Measurements from ENCODE around the gene USB1.

USB1 gene

DNA sequence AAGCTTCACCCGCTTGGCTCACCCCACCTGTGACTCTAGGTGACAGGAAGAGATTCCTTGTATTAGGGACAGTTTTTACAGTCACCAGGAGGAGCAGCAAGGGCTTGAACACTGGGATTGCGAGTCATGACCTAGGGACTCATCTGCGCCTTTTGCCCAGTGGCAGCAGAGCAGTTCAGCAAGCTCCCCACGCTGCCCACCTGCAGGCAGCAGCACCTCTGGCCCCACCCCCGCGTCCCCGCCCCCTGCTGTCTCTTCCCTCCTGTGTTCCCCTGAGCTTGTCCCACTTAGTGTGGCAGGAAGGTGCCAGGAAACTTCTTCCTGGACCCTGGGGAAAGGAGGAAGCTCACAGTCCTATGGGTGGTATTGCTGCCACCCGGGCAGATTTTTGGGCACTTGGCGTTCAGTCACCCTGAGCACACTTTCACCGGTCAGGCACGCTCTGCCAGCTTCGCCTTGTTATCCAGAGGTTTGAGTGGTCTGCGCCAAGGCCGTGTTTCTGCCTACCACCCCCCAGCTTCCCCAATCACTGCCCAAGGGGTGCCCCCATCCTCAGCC is 33.0 kb downstream of the USB1 start:
- no peak for DNase-seq (ENCODE audit: low read depth in 2 of 2)

DNA sequence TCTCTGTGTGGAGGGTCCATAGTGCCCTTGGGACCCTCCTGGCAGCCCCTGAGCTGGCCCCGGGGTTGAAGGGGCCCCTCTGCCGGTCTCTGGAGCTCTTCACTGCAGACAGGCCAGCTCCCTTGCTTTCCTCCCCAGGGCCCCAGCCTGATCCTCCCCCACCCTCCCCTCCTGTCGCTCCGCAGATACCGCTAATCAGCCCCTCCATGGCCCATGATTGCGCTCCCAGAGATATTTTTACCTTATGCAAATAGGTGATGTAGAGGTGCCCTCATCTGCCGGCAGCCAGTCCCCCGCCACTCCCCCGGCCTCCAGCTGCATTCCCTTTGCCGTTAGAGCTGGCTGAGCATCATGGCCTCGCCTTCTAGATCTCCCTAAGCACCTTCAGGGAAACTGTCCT is 33.6 kb downstream of the USB1 start:
- no peak for DNase-seq (ENCODE audit: low read depth in 2 of 2)

DNA sequence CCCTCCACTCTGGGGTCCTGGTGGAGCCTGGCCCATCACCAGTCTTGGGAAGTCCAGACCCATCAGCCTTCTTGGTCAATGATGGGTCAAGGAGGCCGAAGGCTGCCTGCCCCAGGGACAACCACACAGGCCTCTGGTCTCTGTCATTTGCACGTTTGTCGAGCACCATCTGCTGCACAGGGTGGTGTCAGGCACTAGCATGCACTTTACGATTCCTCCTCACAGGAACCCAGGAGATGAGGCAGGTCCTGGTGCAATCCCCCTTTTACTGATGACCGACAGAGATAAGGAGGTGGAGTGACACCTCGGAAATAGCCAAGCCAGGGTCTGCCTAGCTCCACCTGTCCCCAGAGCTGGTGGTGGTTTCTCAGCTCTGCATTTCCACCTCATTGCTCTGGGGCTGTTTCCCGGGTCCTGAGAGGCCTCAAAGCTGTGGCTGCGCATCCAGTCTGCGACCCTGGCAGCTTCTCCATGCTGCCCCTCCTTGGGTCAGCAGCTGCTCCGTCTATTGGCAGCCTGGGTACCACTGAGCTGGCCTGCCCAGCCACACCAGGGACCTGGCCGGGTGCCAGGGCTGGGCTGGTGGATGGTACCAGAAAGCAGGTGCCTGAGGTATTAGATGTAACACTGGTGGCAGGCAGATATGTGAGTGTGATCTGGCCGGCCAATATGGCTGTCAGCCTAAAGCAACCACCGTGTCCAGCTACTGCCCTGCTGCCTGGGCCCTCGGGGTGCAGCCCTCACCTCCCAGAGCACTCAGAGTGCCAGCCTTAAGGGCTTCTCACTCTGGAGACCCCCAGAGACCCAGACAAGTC is 34.4 kb downstream of the USB1 start:
- no peak for DNase-seq (ENCODE audit: low read depth in 2 of 2)

DNA sequence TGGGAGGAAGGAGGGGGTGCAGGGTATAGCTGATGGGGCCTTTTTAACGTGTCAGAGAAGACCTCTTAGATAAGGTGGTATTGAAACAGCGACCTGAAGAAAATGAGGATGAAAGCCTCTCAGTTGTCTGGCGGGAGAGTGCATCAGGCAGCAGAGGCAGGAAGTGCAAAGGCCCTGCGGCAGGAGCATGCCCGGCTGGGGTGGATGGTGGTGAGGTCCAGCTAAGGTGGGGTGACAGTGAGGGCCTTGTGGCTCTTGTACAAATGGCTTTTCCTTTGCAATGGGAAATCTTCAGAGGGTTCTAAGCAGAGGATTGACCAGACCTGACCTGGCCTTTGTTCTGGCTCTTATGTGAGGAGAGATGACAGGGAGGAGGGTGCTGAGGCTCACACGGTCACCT is 35.7 kb downstream of the USB1 start:
- no peak for DNase-seq (ENCODE audit: low read depth in 2 of 2)

DNA sequence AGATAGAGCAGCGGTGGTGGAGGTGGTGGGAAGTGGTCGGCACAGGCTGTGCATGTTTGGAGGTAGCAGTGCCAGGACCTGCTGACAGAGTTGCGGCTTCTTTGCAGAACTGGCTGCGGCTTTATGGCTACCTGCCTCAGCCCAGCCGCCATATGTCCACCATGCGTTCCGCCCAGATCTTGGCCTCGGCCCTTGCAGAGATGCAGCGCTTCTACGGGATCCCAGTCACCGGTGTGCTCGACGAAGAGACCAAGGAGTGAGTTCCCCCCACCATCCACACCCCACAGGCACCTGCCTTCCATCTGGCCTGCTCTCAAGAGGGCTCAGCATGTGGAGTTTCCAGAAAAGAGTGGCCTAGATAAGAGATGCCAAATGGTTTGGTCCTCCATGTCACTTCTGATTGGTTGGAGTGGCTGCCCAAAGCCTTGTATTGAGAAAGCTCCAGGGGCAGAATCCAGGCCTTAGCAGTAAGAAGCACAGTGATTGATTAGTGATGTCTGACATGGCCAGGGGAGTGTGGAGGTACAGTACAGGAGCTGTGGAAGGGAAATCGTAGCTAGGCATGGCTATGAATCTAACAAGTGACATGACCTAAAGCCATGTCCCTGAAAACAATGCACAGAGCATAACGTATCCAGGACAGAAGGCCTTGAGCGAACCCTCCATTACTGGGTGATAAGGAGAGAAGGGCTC is 36.3 kb downstream of the USB1 start:
- no peak for DNase-seq (ENCODE audit: low read depth in 2 of 2)

DNA sequence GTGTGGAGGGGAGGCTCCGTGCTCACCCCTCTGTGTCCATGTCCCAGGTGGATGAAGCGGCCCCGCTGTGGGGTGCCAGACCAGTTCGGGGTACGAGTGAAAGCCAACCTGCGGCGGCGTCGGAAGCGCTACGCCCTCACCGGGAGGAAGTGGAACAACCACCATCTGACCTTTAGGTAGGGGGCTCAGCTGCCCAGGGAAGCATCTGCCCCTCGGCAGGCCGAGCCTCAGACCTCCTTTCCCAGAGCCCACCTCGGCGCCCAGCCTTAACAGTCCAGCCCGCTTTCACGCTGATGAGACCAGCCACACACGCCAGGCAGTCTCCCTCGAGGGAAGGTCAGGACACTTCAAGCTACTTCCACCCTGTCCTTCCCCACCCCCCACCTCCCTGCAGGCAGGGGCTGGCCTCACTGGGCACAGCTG is 37.0 kb downstream of the USB1 start:
- no peak for DNase-seq (ENCODE audit: low read depth in 2 of 2)

DNA sequence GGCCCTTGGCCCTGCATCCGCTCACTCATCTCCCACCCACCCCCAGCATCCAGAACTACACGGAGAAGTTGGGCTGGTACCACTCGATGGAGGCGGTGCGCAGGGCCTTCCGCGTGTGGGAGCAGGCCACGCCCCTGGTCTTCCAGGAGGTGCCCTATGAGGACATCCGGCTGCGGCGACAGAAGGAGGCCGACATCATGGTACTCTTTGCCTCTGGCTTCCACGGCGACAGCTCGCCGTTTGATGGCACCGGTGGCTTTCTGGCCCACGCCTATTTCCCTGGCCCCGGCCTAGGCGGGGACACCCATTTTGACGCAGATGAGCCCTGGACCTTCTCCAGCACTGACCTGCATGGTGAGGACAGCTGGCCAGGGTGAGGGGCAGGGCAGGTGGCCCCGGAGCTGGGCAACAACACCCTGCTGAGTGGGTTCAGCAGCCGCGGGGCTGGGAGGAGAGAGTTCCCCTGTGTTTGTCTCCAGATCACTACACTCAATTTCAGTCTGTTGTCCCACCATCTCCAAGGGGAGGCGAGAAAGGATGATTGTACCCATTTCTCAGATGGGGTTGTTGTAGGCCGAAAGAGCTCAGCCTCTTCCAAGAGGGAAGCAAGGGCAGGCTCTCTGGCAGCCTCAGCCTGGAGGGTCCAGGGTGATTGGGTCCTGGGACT is 38.8 kb downstream of the USB1 start:
- no peak for DNase-seq (ENCODE audit: low read depth in 2 of 2)

DNA sequence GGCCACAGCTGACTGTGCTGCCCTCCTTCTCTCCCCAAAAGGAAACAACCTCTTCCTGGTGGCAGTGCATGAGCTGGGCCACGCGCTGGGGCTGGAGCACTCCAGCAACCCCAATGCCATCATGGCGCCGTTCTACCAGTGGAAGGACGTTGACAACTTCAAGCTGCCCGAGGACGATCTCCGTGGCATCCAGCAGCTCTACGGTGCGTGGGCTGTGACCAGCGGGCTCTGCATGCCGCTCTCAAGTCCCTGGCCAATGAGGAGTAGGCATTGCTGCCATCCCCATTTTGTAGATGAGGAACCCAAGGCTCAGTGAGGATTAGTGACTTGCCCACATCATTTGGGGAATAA is 39.3 kb downstream of the USB1 start:
- no peak for DNase-seq (ENCODE audit: low read depth in 2 of 2)

DNA sequence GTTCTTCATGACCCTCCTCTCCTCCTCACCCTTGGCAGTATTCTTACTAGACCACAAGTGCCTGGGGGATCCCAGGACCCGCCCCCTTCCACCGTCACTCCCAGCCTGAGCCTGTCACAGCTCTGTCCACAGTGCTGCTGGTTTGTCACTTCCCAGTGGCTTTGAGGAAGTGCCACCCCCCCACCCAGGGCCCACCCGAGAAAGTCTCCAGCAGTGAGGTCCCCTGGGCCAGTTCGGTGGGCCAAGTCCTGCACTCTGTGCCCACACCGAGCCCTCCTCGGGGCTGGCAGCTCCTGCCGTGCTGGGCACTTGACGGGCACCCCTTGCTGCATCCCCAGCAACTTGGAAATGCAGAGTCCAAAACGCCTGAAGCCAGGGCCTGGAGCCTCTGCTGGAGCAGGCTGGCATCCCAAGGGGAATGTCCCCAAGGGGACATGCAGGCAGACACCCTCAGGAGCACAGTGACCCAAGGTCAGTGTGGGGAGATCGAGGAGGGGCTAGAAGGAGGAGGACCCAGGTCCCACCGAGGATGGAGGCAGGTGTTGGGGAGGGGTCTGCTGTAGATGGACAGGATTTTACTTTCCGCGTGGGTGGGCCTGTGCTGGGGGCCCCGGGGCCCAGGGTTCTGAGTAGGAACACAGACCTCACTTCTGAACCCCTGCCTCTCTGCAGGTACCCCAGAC is 39.9 kb downstream of the USB1 start:
- DNase-seq (ENCODE audit: low read depth in 2 of 2): no peak

DNA sequence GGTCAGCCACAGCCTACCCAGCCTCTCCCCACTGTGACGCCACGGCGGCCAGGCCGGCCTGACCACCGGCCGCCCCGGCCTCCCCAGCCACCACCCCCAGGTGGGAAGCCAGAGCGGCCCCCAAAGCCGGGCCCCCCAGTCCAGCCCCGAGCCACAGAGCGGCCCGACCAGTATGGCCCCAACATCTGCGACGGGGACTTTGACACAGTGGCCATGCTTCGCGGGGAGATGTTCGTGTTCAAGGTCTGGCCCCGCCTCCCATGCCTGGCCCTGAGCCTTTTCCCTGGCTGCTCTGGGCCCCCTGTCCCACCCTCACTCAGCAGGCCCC is 40.4 kb downstream of the USB1 start:
- no peak for DNase-seq (ENCODE audit: low read depth in 2 of 2)

DNA sequence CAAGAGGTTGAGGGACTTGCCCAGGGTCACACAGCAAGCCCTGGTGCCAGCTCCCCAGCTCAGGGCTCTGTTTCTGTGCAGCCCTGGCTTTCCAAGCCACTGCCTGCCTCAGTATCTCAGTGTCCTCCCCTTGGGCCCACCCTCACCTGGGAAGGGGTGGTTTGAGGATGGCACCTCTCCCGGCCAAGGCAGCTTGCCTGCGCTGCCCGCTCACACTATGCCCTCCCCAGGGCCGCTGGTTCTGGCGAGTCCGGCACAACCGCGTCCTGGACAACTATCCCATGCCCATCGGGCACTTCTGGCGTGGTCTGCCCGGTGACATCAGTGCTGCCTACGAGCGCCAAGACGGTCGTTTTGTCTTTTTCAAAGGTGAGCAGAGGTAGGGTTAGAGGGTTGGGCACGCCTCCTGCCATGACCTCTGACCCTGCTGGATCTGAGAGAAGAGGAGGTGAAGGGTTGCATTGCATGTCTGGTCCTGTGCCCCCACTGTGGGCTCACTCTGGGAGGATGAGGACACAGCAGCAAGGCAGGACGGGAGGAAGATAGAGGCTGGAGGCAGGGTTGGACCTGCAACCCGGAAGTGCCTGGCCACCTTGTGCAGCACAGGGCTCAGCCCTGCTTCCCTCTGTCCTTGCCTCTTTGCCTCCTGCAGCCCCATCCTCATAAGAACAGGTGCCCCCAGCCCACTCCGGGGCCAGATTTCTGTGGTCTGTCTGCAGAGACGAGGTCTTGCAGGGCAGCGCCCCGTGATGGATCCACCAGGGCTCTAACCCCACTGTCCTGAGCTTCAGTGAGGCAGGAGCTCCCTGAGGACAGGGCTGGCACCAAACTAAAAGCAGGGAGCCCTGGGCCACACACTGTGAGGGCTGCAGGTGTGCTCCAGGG is 41.0 kb downstream of the USB1 start:
- no peak for DNase-seq (ENCODE audit: low read depth in 2 of 2)

DNA sequence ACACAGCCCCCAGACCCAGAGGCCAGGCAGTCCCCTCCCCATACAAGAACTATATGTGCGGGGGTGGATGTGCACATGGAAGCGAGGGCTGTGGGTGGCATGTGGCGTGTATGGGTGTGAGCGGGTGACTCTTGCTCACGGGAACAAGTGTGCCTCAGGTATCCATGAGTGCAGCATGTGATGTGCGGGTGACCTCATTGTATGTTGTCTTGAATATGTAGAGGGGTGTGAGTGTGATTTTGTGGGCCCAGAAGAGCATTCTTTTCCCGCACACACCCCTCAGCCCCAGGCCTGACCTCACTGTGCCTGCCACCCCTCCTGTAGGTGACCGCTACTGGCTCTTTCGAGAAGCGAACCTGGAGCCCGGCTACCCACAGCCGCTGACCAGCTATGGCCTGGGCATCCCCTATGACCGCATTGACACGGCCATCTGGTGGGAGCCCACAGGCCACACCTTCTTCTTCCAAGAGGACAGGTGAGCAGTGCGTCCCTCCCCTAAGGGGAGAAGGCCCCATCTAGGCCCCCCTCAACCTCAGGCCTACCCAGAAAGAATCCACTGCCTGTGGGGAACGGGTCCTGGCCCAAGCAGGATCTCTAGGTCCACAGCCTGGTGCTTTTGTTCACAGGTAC is 41.8 kb downstream of the USB1 start:
- no peak for DNase-seq (ENCODE audit: low read depth in 2 of 2)

DNA sequence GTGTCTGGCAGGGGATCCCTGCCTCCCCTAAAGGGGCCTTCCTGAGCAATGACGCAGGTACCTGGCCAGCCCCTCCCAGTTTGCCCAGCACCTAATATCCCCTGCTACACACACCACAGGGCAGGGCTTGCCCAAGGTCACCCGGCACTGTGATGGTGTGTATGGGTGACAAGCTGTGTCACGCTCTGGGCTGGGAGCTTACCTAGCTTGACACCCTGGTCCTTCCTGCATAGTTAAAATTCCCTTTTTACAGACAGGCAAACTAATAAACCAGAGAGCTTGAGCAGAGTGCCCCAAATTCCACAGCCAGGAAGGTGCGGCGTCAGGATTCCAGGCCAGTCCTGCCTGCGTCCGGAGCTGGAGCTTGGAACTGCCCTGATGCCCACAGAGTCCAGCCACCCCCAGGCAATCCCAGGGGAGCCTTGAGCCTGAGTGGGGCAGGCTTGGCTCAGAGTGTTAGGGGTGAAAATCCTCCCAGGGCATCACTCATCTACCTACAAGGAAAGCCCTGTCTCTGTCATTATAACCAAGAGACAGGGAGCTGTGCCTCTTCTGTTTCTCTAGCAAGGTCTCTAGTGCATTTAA is 42.5 kb downstream of the USB1 start:
- DNase-seq (ENCODE audit: low read depth in 2 of 2): no peak

DNA sequence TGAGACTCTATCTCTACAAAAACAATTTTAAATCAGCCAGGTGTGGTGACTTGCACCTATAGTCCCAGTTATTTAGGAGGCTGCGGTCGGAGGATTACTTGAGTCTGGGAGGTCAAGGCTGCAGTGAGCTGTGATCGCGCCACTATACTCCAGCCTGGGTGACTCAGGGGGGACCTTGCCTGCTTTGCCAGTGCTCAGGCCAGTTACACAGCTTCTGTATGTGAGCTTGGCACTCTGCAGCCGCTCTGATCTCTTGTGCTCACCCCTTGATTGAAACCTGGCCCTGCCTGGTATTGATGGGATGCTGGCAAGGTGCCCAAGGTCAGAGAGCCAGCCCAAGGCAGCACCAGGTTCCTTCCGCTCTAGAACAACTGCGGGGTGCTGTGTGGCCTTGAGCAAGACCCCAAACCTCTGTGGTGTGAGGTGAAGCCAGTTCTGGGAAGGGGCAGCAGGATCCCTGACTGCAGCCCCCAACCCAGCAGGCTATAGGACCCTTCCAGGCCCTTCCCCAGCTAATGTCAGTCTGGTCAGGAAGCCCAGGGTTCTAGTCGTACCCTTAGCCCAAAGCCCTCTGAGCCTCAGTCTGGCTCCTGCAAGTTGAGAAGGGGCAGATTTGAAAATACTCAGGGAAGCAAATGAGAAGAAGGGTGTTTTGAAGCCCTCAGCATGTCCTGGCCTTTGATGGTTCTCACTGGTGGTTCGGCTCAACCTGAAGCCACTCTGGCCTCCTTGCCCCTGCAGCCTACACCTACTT is 43.2 kb downstream of the USB1 start:
- no peak for DNase-seq (ENCODE audit: low read depth in 2 of 2)

DNA sequence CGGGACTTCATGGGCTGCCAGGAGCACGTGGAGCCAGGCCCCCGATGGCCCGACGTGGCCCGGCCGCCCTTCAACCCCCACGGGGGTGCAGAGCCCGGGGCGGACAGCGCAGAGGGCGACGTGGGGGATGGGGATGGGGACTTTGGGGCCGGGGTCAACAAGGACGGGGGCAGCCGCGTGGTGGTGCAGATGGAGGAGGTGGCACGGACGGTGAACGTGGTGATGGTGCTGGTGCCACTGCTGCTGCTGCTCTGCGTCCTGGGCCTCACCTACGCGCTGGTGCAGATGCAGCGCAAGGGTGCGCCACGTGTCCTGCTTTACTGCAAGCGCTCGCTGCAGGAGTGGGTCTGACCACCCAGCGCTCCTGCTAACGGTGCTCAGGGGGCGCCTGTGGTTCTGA is 43.9 kb downstream of the USB1 start:
- DNase-seq (ENCODE audit: low read depth in 2 of 2): no peak

DNA sequence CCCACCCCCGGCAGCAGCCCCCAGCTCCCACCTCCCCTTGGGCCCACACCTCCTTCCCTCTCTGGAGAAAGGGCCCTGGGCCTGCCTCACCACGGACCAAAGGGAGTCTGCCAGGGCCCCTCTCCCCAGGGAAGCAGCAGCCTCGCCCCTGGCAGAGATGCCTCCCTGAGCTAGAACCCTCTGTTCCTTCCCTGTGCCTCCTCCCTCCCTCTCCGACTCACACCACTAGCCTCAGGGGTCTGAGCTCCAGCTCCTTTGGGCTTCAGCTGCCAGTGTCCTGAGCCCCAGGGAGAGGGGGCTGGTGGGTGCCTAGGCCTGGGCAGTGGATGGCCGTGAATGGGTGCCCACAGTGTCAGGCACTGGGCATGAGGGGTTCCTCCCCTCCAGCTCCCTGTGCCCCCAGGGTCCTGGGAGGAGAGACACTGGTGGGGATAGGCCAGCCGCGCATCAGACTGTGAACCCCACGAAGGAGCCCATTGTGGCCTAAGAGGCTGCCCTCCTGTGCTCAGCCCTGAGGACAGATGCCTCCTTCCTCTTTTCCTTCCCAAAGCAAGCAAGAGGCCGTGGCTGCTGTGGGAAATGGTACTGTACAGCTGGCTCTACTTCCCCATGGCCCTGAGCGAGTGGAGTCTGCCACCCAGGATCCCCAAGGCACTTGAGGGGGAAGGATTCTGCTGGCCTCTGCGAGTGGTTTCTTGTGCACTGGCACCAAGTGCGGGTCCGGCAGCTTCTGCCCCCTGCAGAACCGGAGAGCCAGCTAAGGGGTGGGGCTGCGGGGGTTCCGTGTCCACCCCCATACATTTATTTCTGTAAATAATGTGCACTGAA is 45.1 kb downstream of the USB1 start:
- no peak for DNase-seq (ENCODE audit: low read depth in 2 of 2)

DNA sequence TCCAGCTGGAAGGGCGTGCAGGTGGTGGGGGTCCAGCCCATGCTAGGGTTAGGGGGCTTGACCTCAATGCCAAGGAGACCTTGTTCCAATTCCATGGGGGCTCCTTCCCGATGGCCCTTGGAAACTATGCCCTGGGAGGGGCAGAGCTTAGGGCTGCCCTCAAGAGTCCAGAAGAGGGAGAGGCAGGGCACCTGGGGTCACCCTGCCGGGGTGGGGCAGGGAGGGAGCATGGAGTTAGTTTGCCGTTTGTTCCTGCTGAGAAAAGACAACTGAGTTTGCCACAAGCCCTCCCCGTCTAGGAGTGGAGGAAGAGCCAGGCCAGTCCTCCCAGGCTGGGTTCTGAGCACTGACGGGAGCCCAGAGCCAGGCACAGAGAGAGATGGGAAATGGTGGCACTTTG is 45.7 kb downstream of the USB1 start:
- no peak for DNase-seq (ENCODE audit: low read depth in 2 of 2)

DNA sequence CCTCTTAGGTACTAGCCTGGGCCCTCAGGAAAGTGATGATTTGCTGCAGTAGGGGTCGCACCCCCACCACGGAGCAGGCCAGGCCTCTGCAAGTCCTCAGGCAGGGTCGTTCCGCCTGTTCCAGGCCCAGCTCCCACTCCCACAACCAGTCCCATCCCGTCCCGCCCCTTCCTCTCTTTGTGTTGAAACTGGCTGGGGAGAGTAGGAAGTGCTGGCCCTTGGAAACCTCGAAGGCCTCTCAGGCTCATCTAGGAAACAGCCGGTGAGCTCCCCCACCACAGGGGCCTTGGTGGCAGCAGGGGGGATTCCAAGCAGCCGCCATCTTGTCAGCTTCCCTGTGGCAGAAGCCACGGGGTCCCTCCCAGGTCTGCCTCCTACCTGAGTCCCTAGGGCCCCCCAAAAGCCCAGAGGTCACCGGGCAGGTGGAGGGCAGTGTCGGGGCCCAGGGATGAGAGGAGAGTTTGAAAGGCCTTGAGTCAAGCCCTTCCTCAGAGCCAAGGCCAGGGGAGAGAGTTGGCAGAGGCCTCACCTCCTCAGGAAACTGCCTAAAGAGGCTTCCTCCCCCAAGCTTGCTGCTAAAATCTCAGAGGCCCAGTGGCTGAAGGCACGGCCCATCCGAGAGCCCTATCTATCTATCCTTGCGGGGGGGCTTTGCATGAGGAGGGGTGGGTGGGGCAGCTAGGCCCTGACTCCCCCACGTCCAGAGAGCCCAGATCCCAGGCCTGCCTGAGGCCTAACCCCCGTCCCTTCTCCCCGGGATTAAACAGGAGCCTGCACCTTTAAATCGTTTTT is 46.5 kb downstream of the USB1 start:
- DNase-seq (ENCODE audit: low read depth in 2 of 2): no peak
